HG03432 (cell line): ENCODE results near the gene SLC10A1.
A peak's percentile ranks its signal among the peaks of the same experiment; 100 is the strongest.

Source experiments
- ATAC-seq: cut with Tn5 transposase; IDR thresholded peaks from one replicate; pipeline ENCODE4 v1.9.1; 2021; ENCODE audit warnings: mild to moderate bottlenecking, moderate library complexity; ENCODE audit not compliant: unreplicated experiment

The SLC10A1 gene

DNA sequence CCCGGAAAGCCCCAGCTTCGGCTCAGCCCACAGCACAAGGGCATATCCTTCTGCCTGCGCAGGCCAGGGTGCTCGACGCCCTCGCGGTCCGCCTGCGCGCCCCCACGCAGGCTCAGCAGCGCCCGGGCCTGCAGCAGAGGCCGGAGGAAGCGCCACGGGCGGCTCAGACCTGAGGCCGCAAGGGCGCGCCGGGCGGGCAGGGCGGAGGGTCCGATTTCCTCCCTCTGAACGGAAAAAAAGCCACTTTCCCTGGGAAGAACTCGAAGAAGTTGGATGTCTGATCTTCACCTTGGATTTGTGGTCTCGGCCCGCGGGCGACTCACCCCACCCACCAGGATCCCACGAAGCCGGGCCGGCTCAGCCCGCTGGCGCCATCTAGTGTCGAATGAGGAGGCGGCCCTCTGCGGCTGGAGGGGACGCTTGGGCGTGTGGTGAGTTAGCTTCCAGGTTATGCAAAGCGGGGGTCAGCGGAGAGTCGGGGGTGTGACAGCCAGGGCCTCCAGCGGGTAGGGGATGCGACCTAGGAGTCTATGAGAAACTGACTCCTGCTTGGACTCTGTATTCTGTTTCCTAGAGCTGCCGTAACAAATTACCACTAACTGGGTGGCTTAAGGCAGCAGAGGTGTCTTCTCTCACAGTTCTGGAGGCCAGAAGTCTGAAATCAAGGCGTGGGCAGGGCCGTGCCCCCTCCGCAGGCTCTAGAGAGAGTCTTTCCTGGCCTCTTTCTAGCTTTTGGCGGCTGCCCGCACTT, 70.1 kb downstream of the SLC10A1 start:
- peak; percentile 85 for ATAC-seq
